ENCODE results near the gene BNC2.

The BNC2 gene

DNA sequence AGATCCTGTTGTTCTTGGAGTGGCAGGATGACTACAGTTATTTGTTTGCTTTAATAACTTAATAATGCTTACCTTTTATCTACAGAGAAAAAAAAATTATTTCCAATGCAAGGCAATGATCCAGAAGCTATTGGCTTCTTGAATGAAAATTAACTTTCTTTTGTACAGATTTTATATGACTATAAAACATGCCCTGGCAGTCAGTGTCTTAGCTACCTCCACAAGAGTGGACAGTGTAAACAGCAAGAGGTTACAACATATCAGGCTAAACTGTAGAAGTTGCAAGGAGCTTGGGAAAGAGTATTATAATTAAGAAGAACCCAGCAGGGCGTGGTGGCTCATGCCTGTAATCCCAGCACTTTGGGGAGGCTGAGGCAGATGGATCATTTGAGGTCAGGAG lies 49.1 kb downstream of the BNC2 start:
- no peak overlapping the region for H3K27ac ChIP-seq (ENCODE audit: low read depth, low read length, poor library complexity, severe bottlenecking)
- H3K4me1 ChIP-seq (ENCODE audit: insufficient read depth, low read length, severe bottlenecking), result no peaks in the 10 kb centered on the region
- no peaks in the 10 kb centered on the region for H3K79me2 ChIP-seq (ENCODE audit: insufficient read depth, low read length)
- no peak overlapping the region for H2AFZ ChIP-seq (ENCODE audit: low read length)
- H3K9ac ChIP-seq (ENCODE audit: low read length), result no peak overlapping the region
- no peaks in the 10 kb centered on the region for H3K9me3 ChIP-seq (ENCODE audit: low read length)
- TF ChIP-seq EZH2 (IDR thresholded peaks at IDR 0.05; ENCODE audit: borderline replicate concordance, low read length), result no peak
- TF ChIP-seq, protein P1, sequence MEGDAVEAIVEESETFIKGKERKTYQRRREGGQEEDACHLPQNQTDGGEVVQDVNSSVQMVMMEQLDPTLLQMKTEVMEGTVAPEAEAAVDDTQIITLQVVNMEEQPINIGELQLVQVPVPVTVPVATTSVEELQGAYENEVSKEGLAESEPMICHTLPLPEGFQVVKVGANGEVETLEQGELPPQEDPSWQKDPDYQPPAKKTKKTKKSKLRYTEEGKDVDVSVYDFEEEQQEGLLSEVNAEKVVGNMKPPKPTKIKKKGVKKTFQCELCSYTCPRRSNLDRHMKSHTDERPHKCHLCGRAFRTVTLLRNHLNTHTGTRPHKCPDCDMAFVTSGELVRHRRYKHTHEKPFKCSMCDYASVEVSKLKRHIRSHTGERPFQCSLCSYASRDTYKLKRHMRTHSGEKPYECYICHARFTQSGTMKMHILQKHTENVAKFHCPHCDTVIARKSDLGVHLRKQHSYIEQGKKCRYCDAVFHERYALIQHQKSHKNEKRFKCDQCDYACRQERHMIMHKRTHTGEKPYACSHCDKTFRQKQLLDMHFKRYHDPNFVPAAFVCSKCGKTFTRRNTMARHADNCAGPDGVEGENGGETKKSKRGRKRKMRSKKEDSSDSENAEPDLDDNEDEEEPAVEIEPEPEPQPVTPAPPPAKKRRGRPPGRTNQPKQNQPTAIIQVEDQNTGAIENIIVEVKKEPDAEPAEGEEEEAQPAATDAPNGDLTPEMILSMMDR (IDR thresholded peaks at IDR 0.05; ENCODE audit: low read length), result no peak
- no peaks in the 10 kb centered on the region for H3F3A ChIP-seq (ENCODE audit: insufficient read depth, low read length)
- no peaks in the 10 kb centered on the region for H3K27me3 ChIP-seq (ENCODE audit: insufficient read depth, low read length)
- no peaks in the 10 kb centered on the region for H3K9me2 ChIP-seq (ENCODE audit: low read depth, low read length)
- no peaks in the 10 kb centered on the region for H4K20me1 ChIP-seq (ENCODE audit: insufficient read depth, low read length)
- no peak overlapping the region for H3K4me2 ChIP-seq (ENCODE audit: low read length)
- H3K36me3 ChIP-seq (ENCODE audit: insufficient read depth, low read length), result no peaks in the 10 kb centered on the region
- no peak overlapping the region for H3K4me3 ChIP-seq (ENCODE audit: low read depth, low read length, poor library complexity, severe bottlenecking)

DNA sequence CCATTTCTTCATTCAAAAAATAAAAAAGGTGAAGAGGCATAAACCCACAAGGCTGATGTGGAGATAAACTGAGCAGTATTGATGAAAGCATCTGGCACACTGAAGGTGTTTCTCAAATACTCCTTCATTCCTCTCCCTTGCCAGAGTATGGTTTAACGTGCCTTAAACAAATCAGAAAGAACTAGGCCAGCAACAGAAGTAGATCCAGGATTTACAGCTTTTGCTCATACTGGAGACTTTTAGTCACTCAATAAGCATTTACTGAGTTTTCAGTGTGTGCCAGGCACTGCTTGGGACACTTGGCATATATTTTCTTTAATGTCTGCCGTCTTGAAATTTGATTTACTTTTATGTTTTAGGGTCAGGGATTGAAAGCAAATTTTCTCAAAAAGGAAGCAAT lies 53.0 kb downstream of the BNC2 start:
- no peak overlapping the region for H3K4me3 ChIP-seq (ENCODE audit: low read depth, low read length, poor library complexity, severe bottlenecking)
- no peaks in the 10 kb centered on the region for H3K9me2 ChIP-seq (ENCODE audit: low read depth, low read length)
- no peaks in the 10 kb centered on the region for H4K20me1 ChIP-seq (ENCODE audit: insufficient read depth, low read length)
- H2AFZ ChIP-seq (ENCODE audit: low read length), result no peak overlapping the region
- no peak overlapping the region for H3K9ac ChIP-seq (ENCODE audit: low read length)
- no peaks in the 10 kb centered on the region for H3K9me3 ChIP-seq (ENCODE audit: low read length)
- no peaks in the 10 kb centered on the region for H3K27me3 ChIP-seq (ENCODE audit: insufficient read depth, low read length)
- H3K4me2 ChIP-seq (ENCODE audit: low read length), result no peak overlapping the region
- H3K36me3 ChIP-seq (ENCODE audit: insufficient read depth, low read length), result no peaks in the 10 kb centered on the region
- TF ChIP-seq, protein P1 (IDR thresholded peaks at IDR 0.05; ENCODE audit: low read length), result no peak
- TF ChIP-seq EZH2 (IDR thresholded peaks at IDR 0.05; ENCODE audit: borderline replicate concordance, low read length), result no peak
- H3K4me1 ChIP-seq (ENCODE audit: insufficient read depth, low read length, severe bottlenecking), result no peaks in the 10 kb centered on the region
- no peaks in the 10 kb centered on the region for H3F3A ChIP-seq (ENCODE audit: insufficient read depth, low read length)
- no peak overlapping the region for H3K27ac ChIP-seq (ENCODE audit: low read depth, low read length, poor library complexity, severe bottlenecking)
- H3K79me2 ChIP-seq (ENCODE audit: insufficient read depth, low read length), result no peaks in the 10 kb centered on the region

- TF ChIP-seq, protein P1 (IDR thresholded peaks at IDR 0.05; ENCODE audit: low read length), result no peak
- no peak for TF ChIP-seq EZH2 (IDR thresholded peaks at IDR 0.05; ENCODE audit: borderline replicate concordance, low read length)
- H2AFZ ChIP-seq (ENCODE audit: low read length), result no peak overlapping the region
- no peaks in the 10 kb centered on the region for H4K20me1 ChIP-seq (ENCODE audit: insufficient read depth, low read length)
- H3K4me1 ChIP-seq (ENCODE audit: insufficient read depth, low read length, severe bottlenecking), result no peaks in the 10 kb centered on the region
- no peak overlapping the region for H3K27ac ChIP-seq (ENCODE audit: low read depth, low read length, poor library complexity, severe bottlenecking)
- no peak overlapping the region for H3K9ac ChIP-seq (ENCODE audit: low read length)
- no peaks in the 10 kb centered on the region for H3K36me3 ChIP-seq (ENCODE audit: insufficient read depth, low read length)
- no peaks in the 10 kb centered on the region for H3K9me2 ChIP-seq (ENCODE audit: low read depth, low read length)
- no peaks in the 10 kb centered on the region for H3K79me2 ChIP-seq (ENCODE audit: insufficient read depth, low read length)
- H3K27me3 ChIP-seq (ENCODE audit: insufficient read depth, low read length), result no peaks in the 10 kb centered on the region
- H3K4me2 ChIP-seq (ENCODE audit: low read length), result no peak overlapping the region
- no peaks in the 10 kb centered on the region for H3F3A ChIP-seq (ENCODE audit: insufficient read depth, low read length)
- H3K4me3 ChIP-seq (ENCODE audit: low read depth, low read length, poor library complexity, severe bottlenecking), result no peak overlapping the region
- H3K9me3 ChIP-seq (ENCODE audit: low read length), result no peaks in the 10 kb centered on the region
These were observed 53.5 kb downstream of the BNC2 start for GRCh38 chr9:16817002-16817401.
